GM23338 (cell line): Measurements from ENCODE around the gene SLC2A13. TPM values are rescaled to one million over a fixed set of nuclear protein-coding genes. Genes with fewer than 3 reads are reported as not detected.

Source experiments
- ATAC-seq: fragments of 200-7000 bp; cut with Tn5 transposase; 3 replicates; pipeline ENCODE4 v1.9.1; 2020
- DNase-seq: peaks from one replicate; pipeline ENCODE4 v3.0.0-alpha.2; 2015; ENCODE audit warnings: low spot score
- H2AFZ ChIP-seq: fragments of 200-600 bp; sonication (generic); 2 replicates; pipeline ENCODE4 v1.8.0; 2016; ENCODE audit warnings: antibody characterized with exemption, mild to moderate bottlenecking, moderate library complexity
- H3F3A ChIP-seq: fragments of 200-600 bp; sonication (generic); replicated peaks from 2 replicates; pipeline ENCODE4 v1.8.0; 2017; ENCODE audit warnings: antibody characterized with exemption, mixed run types, low read depth
- H3K27ac ChIP-seq: fragments of 200-600 bp; sonication (generic); 2 replicates; pipeline ENCODE4 v1.6.1; 2016; ENCODE audit warnings: low read depth
- H3K27me3 ChIP-seq: fragments of 200-600 bp; sonication (generic); 2 replicates; pipeline ENCODE4 v1.8.0; 2016; ENCODE audit warnings: mild to moderate bottlenecking, mixed run types, moderate library complexity; ENCODE audit not compliant: insufficient read depth
- H3K36me3 ChIP-seq: fragments of 200-600 bp; sonication (generic); 2 replicates; pipeline ENCODE4 v1.8.0; 2016; ENCODE audit warnings: mild to moderate bottlenecking; ENCODE audit not compliant: insufficient read depth
- H3K4me1 ChIP-seq: fragments of 200-600 bp; sonication (generic); 2 replicates; pipeline ENCODE4 v1.8.0; 2016; ENCODE audit warnings: mild to moderate bottlenecking, moderate library complexity; ENCODE audit not compliant: insufficient read depth
- H3K4me2 ChIP-seq: fragments of 200-600 bp; sonication (generic); 2 replicates; pipeline ENCODE4 v1.7.1; 2017; ENCODE audit warnings: mixed run types
- H3K4me3 ChIP-seq: fragments of 200-600 bp; sonication (generic); 2 replicates; pipeline ENCODE4 v1.6.1; 2016; ENCODE audit warnings: mixed run types
- H3K79me2 ChIP-seq: fragments of 200-600 bp; sonication (generic); replicated peaks from 2 replicates; pipeline ENCODE4 v1.8.0; 2017; ENCODE audit warnings: mild to moderate bottlenecking; ENCODE audit not compliant: insufficient read depth
- H3K9me2 ChIP-seq: fragments of 200-600 bp; sonication (generic); 2 replicates; pipeline ENCODE4 v1.8.0; 2017; ENCODE audit not compliant: insufficient read depth
- H4K20me1 ChIP-seq: fragments of 200-600 bp; sonication (generic); replicated peaks from 2 replicates; pipeline ENCODE4 v1.8.0; 2017; ENCODE audit warnings: mild to moderate bottlenecking; ENCODE audit not compliant: insufficient read depth
- H3K27ac Mint-ChIP-seq: 2 replicates; pipeline ENCODE4 v1.8.0; 2020; ENCODE audit warnings: inconsistent platforms, mild to moderate bottlenecking, moderate library complexity, mixed read lengths
- H3K27me3 Mint-ChIP-seq: 3 replicates; pipeline ENCODE4 v1.8.0; 2022; ENCODE audit warnings: low read depth, mild to moderate bottlenecking, moderate library complexity, mixed read lengths, inconsistent platforms; ENCODE audit not compliant: insufficient read depth, poor library complexity
- H3K36me3 Mint-ChIP-seq: 3 replicates; pipeline ENCODE4 v1.8.0; 2021; ENCODE audit warnings: low read depth, mild to moderate bottlenecking, inconsistent platforms, moderate library complexity, mixed read lengths
- H3K4me1 Mint-ChIP-seq: 3 replicates; pipeline ENCODE4 v1.8.0; 2020; ENCODE audit warnings: mild to moderate bottlenecking, inconsistent platforms, mixed read lengths
- H3K4me3 Mint-ChIP-seq: 3 replicates; pipeline ENCODE4 v1.8.0; 2021; ENCODE audit warnings: moderate library complexity, mild to moderate bottlenecking, inconsistent platforms, mixed read lengths
- H3K9me3 Mint-ChIP-seq: 3 replicates; pipeline ENCODE4 v1.8.0; 2020; ENCODE audit warnings: moderate library complexity, mild to moderate bottlenecking, inconsistent platforms, mixed read lengths
- CREB1 ChIP-seq: fragments of 250-450 bp; sonication (Bioruptor Pico); IDR thresholded peaks from 2 replicates; pipeline ENCODE4 v1.5.0; 2020; ENCODE audit warnings: low read depth, mild to moderate bottlenecking, moderate library complexity
- CTCF ChIP-seq, 2 experiments: fragments of 200-600 bp in 1 of 2; sonication (generic) in 1 of 2; conservative IDR thresholded peaks; 2 replicates each; pipeline versions ENCODE4 v1.5.1 to v1.6.1; 2016 to 2017; ENCODE audit warnings: antibody characterized with exemption in 2 of 2, low read depth in 2 of 2, mild to moderate bottlenecking in 2 of 2, moderate library complexity in 1 of 2
- EZH2 ChIP-seq: fragments of 200-600 bp; sonication (generic); IDR thresholded peaks from one replicate; pipeline ENCODE4 v1.8.0; 2017; ENCODE audit warnings: antibody characterized with exemption, mild to moderate bottlenecking, low read depth; ENCODE audit not compliant: unreplicated experiment
- EZH2phosphoT487 ChIP-seq: fragments of 200-600 bp; sonication (generic); IDR thresholded peaks from one replicate; pipeline ENCODE4 v1.8.1; 2018; ENCODE audit warnings: antibody characterized with exemption; ENCODE audit not compliant: unreplicated experiment
- JUNB ChIP-seq: IDR thresholded peaks from one replicate; pipeline ENCODE4 v1.6.1; 2016; ENCODE audit warnings: antibody characterized with exemption; ENCODE audit not compliant: unreplicated experiment
- NANOG ChIP-seq: IDR thresholded peaks from 2 replicates; pipeline ENCODE4 v1.6.1; 2016; ENCODE audit warnings: antibody characterized with exemption, borderline replicate concordance
- POLR2AphosphoS5 ChIP-seq: IDR thresholded peaks from 2 replicates; pipeline ENCODE4 v1.6.1; 2016; ENCODE audit warnings: antibody characterized with exemption, low read depth
- REST ChIP-seq: IDR thresholded peaks from one replicate; pipeline ENCODE4 v1.6.1; 2018; ENCODE audit warnings: antibody characterized with exemption; ENCODE audit not compliant: unreplicated experiment
- STAT1 ChIP-seq: IDR thresholded peaks from one replicate; pipeline ENCODE4 v1.6.1; 2016; ENCODE audit warnings: antibody characterized with exemption; ENCODE audit not compliant: unreplicated experiment
- ZNF114 ChIP-seq: fragments of 250-450 bp; sonication (Bioruptor Pico); IDR thresholded peaks from 2 replicates; pipeline ENCODE4 v1.5.0; 2020; ENCODE audit warnings: mild to moderate bottlenecking, moderate library complexity
- ZNF331 ChIP-seq: fragments of 250-450 bp; sonication (Bioruptor Pico); IDR thresholded peaks from 2 replicates; pipeline ENCODE4 v1.5.0; 2020; ENCODE audit warnings: low read depth, mild to moderate bottlenecking, moderate library complexity
- ZNF462 ChIP-seq: fragments of 250-450 bp; sonication (Bioruptor Pico); IDR thresholded peaks from 2 replicates; pipeline ENCODE4 v1.5.0; 2020; ENCODE audit warnings: mild to moderate bottlenecking, moderate library complexity
- polyA plus RNA-seq: library from polyadenylated mRNA; unstranded; fragments of >200 nt; fragmentation: Nextera tagmentation; extraction: Ambion mirVana; gene quantifications from 2 replicates; pipeline ENCODE4 v1.2.1, GENCODE V29; 2016
- total RNA-seq: library from RNA; depleted of rRNA; stranded (reverse); fragments of >200 nt; shearing (Covaris generic); gene quantifications from 2 replicates; pipeline ENCODE4 v1.2.3, GENCODE V29; 2014

Gene SLC2A13
- total and polyA plus RNA-seq, 2 experiments from 2014 or later, result 6.8 to 22.7 TPM

GRCh38 chr12:40149673-40150260, 43.9 kb upstream of the SLC2A13 start (continued):
- TF ChIP-seq EZH2phosphoT487 (no peak), NANOG (no peak), STAT1 (no peak), CTCF (conservative IDR thresholded peaks at IDR 0.05; ENCODE audit: low read depth in 2 of 2) (no peak), POLR2AphosphoS5 (no peak), REST (no peak), EZH2 (no peak), CREB1 (CRISPR knock-in tag) (no peak), ZNF331 (CRISPR knock-in tag) (no peak), ZNF114 (CRISPR knock-in tag) (no peak), JUNB (no peak)

- H3K27me3 Mint-ChIP-seq, result no peaks in the 10 kb centered on the region
- H3K27ac Mint-ChIP-seq, result no peak overlapping the region
- no peaks in the 10 kb centered on the region for H3K9me3 Mint-ChIP-seq
- Histone ChIP-seq H3K4me2 (no peak overlapping the region), H3F3A (no peaks in the 10 kb centered on the region; the same call in 1 of the 2 replicates), H3K27me3 (no peaks in the 10 kb centered on the region), H3K79me2 (no peaks in the 10 kb centered on the region), H3K4me3 (no peak overlapping the region), H3K9me2 (no peaks in the 10 kb centered on the region), H4K20me1 (no peaks in the 10 kb centered on the region), H3K27ac (no peak overlapping the region), H3K4me1 (no peaks in the 10 kb centered on the region), H3K36me3 (no peaks in the 10 kb centered on the region), H2AFZ (0 out of 2 replicates have a peak overlapping the region, but pooled peaks have one; percentile 45)
- no peaks in the 10 kb centered on the region for H3K36me3 Mint-ChIP-seq
- peaks cover 4% of the 10 kb centered on the region; the same call in 2 of the 3 replicates for H3K4me1 Mint-ChIP-seq
- DNase-seq, result no peak
- ATAC-seq, result no peak
- no peak overlapping the region for H3K4me3 Mint-ChIP-seq
- TF ChIP-seq EZH2 (no peak), ZNF462 (CRISPR knock-in tag) (no peak), STAT1 (no peak), ZNF331 (CRISPR knock-in tag) (no peak), JUNB (no peak)
Observed at GRCh38 chr12:40146800-40147797, 41.2 kb upstream of the SLC2A13 start.
